Activated CD8-positive, alpha-beta memory T cell treated with anti-CD3 and anti-CD28 coated beads, Interleukin-2, amount 50 U/mL, for 1 hour (primary cell): Measurements from ENCODE around the gene LYPD6.

Experiments used
- DNase-seq: peaks from one replicate; pipeline ENCODE4 v3.0.0-alpha.2; 2020; ENCODE audit errors: extremely low read depth

LYPD6 gene

GRCh38 chr2:149348291-149348690 lies 17.9 kb downstream of the LYPD6 start:
- DNase-seq: no peak

GRCh38 chr2:149353421-149353820 lies 23.0 kb downstream of the LYPD6 start:
- DNase-seq: no peak

GRCh38 chr2:149355716-149356422 lies 25.5 kb downstream of the LYPD6 start:
- DNase-seq: no peak

DNA sequence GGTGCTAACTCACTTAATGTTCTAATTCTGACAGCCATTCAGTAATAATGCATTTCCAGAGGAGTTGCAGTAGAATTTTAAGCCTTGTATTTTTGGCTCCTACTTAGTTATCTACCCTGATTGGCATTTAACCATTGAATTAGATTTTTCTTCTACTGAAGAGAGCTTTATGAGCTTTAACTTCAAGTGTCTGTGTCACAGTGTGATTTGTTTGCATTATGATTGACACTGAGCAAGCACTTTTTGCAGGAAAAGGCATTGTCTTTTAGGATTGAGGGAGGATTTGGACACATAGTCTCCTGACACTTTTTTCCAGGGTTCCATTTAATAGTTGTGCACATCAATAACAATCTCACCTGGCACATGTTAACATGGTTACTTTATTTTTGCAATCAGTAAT lies 26.7 kb downstream of the LYPD6 start:
- no peak for DNase-seq

DNA sequence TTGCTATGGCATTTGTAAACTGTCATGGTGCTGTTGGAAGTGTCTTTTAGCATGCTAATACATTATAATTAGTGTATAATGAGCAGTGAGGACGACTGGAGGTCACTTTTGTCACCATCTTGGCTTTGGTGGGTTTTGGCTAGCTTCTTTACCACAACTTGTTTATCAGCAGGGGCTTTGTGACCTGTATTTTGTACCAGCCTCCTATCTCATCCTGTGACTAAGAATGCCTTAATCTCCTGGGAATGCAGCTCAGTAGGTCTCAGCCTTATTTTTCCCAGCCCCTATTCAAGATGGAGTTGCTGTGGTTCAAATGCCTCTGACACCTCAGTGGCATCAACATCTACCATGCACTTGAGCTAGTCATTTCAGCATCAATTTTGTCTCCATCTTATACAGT lies 29.7 kb downstream of the LYPD6 start:
- no peak for DNase-seq

DNA sequence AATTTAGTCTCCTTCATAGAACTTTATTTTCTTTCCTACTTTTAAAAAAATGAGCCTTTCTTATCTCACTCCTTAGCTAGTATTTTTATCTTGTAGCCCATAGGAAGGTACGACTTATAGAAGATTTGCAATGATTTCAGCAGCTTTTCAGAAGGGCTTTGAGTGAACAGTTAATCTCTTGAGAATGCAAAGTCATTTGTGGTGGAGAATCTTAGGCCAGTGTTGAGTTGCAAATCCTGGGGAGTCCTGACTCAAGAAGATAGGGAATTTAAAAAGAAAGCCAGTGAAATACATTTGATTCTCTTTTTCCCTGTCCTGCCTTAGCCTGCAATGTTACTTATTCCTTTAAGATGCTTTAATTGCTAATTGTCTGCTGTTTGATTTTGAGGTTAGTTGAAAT lies 33.6 kb downstream of the LYPD6 start:
- no peak for DNase-seq

- DNase-seq: no peak
Measured at GRCh38 chr2:149364839-149365238, 34.5 kb downstream of the LYPD6 start.

DNA sequence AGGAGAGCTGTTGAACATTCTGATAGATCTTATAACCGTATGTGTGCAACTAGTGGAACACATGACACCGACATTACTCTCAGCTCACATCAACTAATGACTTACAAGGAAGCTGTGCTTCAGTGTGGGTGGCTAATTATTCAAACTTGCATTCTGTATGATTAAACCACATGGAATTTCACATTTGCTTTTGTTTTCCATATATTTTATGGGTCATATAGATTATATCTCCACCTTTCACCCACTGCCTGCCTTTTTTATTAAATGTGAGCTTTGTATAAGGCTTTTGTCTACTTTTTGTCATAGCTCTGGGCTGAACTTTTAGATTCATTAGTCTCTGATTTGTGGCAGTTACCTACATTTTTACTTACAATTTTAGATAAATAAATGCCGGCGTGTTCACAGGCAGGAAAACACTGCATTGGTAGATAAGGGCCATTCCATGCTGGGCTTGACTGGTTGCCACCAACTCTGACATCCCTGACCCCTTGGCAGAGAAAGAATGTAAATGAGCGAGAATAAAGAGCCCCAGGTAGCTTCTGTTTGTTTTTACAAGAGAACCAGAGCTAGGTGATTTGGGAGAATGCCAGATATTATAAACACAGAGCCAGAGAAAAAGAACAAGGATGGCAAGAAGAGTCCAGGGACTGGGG lies 35.7 kb downstream of the LYPD6 start:
- DNase-seq: no peak

DNA sequence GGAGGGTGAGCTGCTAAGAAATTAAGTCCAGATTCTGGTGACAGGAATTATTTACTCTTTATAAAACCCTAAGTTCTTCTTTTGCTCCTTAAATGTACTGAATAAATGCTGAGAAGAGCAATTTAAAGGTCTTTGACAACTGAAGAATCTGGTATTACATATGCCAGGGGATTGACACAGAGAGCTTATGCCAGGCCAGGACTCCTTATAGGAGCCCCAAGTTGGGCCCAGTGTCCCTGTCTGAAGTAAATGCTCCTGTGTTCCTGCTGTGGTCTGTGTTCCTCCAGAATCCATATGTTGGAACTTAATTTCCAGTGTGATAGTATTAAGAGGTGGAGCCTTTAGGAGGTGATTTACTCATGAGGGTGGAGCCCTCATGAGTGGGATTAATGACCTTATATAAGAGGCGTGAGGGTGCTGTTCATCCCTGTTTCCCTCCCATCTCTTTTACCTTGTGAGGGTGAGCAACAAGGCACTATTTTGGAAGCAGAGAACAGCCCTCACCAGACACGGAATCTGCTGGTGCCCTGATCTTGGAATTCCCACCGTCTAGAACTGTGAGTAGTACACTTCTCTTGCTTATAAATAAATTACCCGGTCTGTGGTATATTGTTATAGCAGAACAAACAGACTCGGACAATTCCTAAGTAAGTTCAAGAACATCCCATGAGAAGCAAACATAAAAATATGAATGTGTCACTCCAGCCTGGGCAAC lies 39.8 kb downstream of the LYPD6 start:
- no peak for DNase-seq

- DNase-seq: no peak
Measured at GRCh38 chr2:149371476-149371875, 41.1 kb downstream of the LYPD6 start.

DNA sequence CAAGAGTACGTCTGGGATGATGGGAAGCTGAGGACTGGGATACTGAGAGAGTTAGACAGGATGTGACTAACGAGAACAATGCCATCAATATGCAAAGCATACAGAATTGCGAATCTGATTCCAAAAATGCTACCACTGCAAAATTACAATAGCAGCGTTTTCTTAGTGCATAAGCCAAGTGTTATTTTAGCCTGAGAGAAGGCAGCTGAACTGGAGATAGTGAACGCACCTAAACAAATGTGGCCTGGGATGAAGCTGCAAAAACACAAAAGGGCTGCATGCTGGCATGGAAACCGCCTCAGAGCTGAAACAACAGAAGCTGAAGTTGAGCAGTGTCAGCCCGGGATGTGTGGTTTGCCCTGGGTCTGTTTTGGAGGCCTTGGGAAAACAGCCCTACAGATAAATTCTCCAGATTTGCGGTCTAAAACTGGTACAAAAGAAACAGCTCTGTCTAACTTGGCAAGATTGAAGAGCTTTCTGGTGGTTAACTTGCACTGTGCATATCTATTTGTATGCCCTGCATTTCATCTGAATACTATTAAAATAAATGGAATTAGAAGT lies 45.5 kb downstream of the LYPD6 start:
- DNase-seq: no peak

DNA sequence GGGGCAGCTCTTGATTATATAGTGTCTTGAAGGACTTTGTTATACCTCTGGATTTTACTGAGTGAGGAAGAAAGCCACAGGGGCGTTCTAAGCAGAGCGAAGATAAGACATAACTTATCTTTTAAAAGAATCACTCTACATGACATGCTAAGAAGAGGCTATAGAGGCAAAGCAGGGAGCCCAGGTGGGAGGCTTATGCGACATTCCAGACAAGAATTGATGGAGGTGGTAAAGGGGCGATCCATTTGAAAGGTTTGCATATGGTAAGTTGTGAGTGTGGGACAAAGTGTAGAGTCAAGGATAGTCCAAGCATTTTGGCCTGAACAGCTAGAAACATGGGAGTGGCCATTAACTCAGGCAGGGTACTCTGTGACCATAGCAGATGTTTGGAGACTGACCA lies 49.8 kb downstream of the LYPD6 start:
- DNase-seq: no peak

DNA sequence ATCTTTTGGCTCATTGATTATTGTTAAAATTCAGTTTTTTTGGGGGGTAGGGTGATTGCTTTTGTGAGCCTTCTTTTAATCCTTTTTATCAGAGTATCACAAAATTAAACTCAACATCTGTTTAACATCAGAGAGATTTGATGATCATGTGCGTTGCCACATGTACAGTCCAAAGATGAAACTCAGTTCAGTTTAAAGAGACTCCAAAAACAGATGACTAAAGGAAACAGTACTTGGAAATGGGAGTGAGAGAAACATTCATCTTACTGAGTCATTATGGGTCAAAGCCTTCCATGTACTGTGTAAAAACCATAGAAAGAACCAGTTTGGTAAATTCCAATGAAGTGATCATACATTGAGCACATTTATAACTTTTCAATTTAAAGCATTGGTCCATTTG lies 53.0 kb downstream of the LYPD6 start:
- no peak for DNase-seq

- DNase-seq: no peak
Measured at GRCh38 chr2:149385350-149385749, 55.0 kb downstream of the LYPD6 start.

DNA sequence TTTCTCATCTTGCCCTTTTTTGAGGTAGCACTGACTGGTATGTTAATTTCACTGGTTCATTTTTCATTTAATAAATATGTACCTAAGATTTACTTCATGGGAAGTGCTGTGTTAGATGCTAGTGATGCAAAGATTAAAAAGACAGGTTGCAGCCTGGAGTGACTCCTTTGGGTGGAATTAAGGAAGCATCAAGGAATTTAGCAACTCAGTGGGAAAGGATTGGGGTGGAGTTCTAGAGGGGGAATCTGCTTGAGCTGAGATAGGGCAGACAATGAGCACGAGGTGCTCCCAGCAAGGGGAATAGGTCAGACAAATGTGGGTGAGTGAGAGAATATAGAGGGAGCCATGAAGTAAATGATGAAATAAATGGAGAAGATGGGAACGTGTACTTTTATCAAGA lies 57.0 kb downstream of the LYPD6 start:
- no peak for DNase-seq

DNA sequence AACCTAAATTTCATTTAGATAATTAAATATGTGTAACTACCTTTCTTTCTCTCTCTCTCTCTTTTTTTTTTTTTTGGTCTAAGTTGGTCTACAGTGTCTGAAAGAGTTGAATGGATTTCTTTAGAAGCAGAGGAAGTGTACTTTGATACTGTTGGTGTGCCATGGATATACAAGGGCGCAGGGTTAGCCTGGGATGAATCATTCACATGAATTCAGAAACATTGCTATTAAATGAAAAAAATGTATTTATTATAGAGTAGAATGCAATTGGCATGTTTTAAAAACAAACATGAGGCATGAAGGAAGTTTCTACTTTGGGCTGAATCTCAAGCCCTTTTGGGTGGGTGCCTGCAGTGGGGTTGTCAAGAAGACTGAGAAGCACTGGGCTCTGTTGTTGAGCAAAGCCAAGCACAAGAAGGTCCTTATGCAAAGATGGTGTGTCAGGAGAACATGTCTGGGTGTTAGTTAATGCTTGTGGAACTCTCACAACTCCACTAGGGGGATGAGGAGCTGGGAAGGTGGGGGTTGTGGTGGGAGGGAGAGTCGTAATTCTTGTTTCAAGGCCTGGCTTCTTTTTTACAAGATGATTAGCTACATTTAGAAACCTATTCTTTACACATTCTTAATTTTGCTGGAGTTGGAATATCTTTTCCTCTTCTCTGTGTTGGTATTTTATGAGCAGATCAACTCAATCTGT lies 57.9 kb downstream of the LYPD6 start:
- no peak for DNase-seq

GRCh38 chr2:149389506-149390167 lies 59.2 kb downstream of the LYPD6 start:
- DNase-seq: no peak

DNA sequence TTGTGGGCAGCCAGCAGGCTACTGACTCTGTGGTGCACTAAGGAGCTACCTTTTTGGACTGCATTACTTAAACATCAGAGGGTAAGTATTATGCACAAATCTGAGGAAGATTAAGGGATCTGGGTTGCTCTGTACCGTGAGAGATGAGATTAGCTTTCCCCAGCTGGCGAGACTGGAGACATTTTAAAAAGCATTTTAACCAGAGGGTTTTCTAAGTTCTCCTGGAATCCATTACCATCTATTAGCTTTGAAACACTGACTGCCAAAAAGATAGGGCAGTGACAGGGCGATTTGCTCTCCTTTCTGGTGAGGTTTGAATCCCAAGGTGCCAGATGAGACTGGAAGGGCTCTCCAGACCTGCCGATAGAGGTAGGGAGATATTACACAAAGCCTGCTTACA lies 63.2 kb downstream of the LYPD6 start:
- no peak for DNase-seq

GRCh38 chr2:149394864-149395263 lies 64.5 kb downstream of the LYPD6 start:
- DNase-seq: no peak

GRCh38 chr2:149399934-149400615 lies 69.7 kb downstream of the LYPD6 start:
- DNase-seq: no peak

DNA sequence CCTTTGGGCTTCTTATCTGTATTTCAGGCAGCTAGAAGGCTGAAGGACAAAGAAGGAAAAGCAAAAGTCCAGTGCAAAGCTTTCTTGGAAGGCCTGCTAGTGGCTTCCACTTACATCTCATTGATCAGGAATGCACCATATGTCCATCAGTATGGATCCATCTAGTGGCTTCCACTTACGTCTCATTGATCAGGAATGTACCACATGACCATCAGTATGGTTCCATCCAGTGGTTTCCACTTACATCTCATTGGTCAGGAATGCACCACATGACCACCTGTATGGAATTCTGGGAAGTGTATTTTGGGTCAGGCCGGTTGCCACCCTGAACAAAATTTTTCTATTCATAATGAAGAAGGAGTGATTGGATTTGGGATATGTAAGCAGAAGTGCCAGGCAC lies 70.6 kb downstream of the LYPD6 start:
- DNase-seq: no peak
